ENCODE measurements around the gene HSPG2.

DNA sequence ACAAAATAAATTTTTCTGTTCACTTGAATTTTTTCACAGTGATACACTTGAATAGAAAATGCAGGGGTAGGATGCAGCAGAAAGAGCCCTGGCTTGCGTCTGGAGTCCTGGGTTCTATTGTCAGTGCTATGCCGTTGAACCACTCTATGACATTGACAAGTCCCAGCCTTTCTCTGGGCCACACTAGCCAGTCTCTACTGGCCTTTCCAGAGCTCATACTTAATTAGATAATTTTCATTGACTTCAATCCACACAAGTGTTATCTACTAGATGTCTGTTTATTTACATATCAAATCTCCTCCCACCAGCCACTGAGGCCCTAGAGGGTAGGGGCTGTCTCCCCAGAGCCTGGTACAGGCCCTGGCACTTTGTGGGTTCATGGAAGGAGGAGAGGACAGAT, 24.2 kb upstream of the HSPG2 start:
- TF ChIP-seq, protein P1, sequence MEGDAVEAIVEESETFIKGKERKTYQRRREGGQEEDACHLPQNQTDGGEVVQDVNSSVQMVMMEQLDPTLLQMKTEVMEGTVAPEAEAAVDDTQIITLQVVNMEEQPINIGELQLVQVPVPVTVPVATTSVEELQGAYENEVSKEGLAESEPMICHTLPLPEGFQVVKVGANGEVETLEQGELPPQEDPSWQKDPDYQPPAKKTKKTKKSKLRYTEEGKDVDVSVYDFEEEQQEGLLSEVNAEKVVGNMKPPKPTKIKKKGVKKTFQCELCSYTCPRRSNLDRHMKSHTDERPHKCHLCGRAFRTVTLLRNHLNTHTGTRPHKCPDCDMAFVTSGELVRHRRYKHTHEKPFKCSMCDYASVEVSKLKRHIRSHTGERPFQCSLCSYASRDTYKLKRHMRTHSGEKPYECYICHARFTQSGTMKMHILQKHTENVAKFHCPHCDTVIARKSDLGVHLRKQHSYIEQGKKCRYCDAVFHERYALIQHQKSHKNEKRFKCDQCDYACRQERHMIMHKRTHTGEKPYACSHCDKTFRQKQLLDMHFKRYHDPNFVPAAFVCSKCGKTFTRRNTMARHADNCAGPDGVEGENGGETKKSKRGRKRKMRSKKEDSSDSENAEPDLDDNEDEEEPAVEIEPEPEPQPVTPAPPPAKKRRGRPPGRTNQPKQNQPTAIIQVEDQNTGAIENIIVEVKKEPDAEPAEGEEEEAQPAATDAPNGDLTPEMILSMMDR (IDR thresholded peaks at IDR 0.05) = no peak
- no peak for TF ChIP-seq POLR2A (IDR thresholded peaks at IDR 0.05)
- no peak for TF ChIP-seq EP300 (IDR thresholded peaks at IDR 0.05)

All from ovary (tissue), 3 donors.